H1 (cell line): Measurements from ENCODE around the gene SCYGR1.

ENCODE experiments used
- BRCA1 ChIP-seq: IDR thresholded peaks from 2 replicates; pipeline ENCODE4 v1.6.1; 2012; ENCODE audit warnings: low read depth, low read length, improper control_type of control experiment
- CHD2 ChIP-seq: IDR thresholded peaks from 2 replicates; pipeline ENCODE4 v1.6.1; 2012; ENCODE audit warnings: low read length, improper control_type of control experiment
- CREB1 ChIP-seq: IDR thresholded peaks from 2 replicates; pipeline ENCODE4 v1.6.1; 2012; ENCODE audit warnings: inconsistent platforms
- CTCF ChIP-seq, 3 experiments: IDR thresholded peaks; 1 replicate in 2 of 3; 2 replicates in 1 of 3; pipeline versions ENCODE4 v1.5.1 to v1.6.1; 2011; ENCODE audit warnings: low read length in 3 of 3, mild to moderate bottlenecking in 3 of 3, inconsistent platforms in 2 of 3, low read depth in 1 of 3, moderate library complexity in 1 of 3; ENCODE audit not compliant: insufficient read depth in 1 of 3; ENCODE audit errors: control extremely low read depth in 1 of 3
- POLR2A ChIP-seq, 2 experiments: IDR thresholded peaks; 1 replicate in 1 of 2; 2 replicates in 1 of 2; pipeline ENCODE4 v1.6.1; 2011; ENCODE audit warnings: low read depth in 2 of 2, low read length in 2 of 2, mild to moderate bottlenecking in 2 of 2; ENCODE audit errors: control extremely low read depth in 1 of 2
- SIN3A ChIP-seq, 2 experiments: IDR thresholded peaks in 1 of 2; conservative IDR thresholded peaks in 1 of 2; 2 replicates each; pipeline ENCODE4 v1.6.1; 2011 to 2012; ENCODE audit warnings: low read length in 2 of 2, improper control_type of control experiment in 1 of 2, low read depth in 1 of 2, mild to moderate bottlenecking in 1 of 2
- SP4 ChIP-seq: IDR thresholded peaks from 2 replicates; pipeline ENCODE4 v1.6.1; 2012; ENCODE audit warnings: low read length, inconsistent platforms
- TAF1 ChIP-seq: IDR thresholded peaks from 2 replicates; pipeline ENCODE4 v1.6.1; 2011; ENCODE audit warnings: mild to moderate bottlenecking, low read depth, low read length
- ZNF274 ChIP-seq: IDR thresholded peaks from 2 replicates; pipeline ENCODE4 v1.7.0; 2012; ENCODE audit warnings: low read length, borderline replicate concordance; ENCODE audit errors: extremely low read depth
- TF ChIP-seq, protein P1 (sequence below): IDR thresholded peaks from 2 replicates; pipeline ENCODE4 v1.6.1; 2012; ENCODE audit warnings: inconsistent platforms

DNA sequence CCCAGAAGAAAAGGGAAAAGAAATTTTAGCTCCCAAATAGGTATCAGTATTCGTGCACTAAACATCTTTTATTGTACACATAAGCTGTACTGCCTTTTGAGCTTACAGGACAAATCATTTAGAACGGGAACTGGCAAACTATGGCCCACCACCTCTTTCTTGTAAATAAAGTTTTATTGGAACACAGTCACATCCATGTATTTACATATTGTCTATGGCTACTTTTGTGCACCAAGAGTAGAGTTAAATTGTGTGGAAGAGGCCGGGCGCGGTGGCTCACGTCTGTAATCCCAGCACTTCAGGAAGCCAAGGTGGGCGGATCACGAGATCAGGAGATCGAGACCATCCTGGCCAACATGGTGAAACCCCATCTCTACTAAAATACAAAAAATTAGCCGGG, 14.4 kb downstream of the SCYGR1 start:
- no peak for TF ChIP-seq CHD2
- no peak for TF ChIP-seq POLR2A (IDR thresholded peaks at IDR 0.05; ENCODE audit: control extremely low read depth in 1 of 2, low read depth in 2 of 2, low read length in 2 of 2)
- TF ChIP-seq CTCF (IDR thresholded peaks at IDR 0.05; ENCODE audit: control extremely low read depth in 1 of 3, insufficient read depth in 1 of 3, low read depth in 1 of 3, low read length in 3 of 3): no peak
- TF ChIP-seq CREB1: no peak
- TF ChIP-seq SIN3A (conservative IDR thresholded peaks at IDR 0.05 in 1 of 2, IDR thresholded peaks at IDR 0.05 in 1 of 2; ENCODE audit: low read depth in 1 of 2, low read length in 2 of 2): no peak
- TF ChIP-seq BRCA1: no peak
- TF ChIP-seq ZNF274: no peak
- no peak for TF ChIP-seq TAF1
- no peak for TF ChIP-seq SP4
- TF ChIP-seq, protein P1, sequence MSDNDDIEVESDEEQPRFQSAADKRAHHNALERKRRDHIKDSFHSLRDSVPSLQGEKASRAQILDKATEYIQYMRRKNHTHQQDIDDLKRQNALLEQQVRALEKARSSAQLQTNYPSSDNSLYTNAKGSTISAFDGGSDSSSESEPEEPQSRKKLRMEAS: no peak
